Measurements from ENCODE around the gene CYP17A1. TPM values are rescaled to one million over a fixed set of nuclear protein-coding genes. Genes with fewer than 3 reads are reported as not detected.
A peak's percentile ranks its signal among the peaks of the same experiment; 100 is the strongest.

The CYP17A1 gene
- total and polyA plus RNA-seq, 2 experiments from 2014 or later = not detected

GRCh38 chr10:102808380-102808779 lies 28.8 kb downstream of the CYP17A1 start:
- peaks cover 54% of the 10 kb centered on the region for H3K79me2 ChIP-seq (ENCODE audit: insufficient read depth)
- TF ChIP-seq EZH2phosphoT487 (IDR thresholded peaks at IDR 0.05; ENCODE audit: insufficient read depth, low read depth) = no peak
- no peak for TF ChIP-seq EZH2 (IDR thresholded peaks at IDR 0.05; ENCODE audit: insufficient read depth, poor library complexity, severe bottlenecking)
- DNase-seq = no peak
- no peak overlapping the region for H3K4me2 ChIP-seq (ENCODE audit: unreplicated experiment)
- peaks cover 17% of the 10 kb centered on the region; the same call in 1 of the 2 replicates for H3K36me3 ChIP-seq (ENCODE audit: low read depth)
- no peak overlapping the region for H2AFZ ChIP-seq
- WGBS, 2 experiments (ENCODE audit: low coverage in 1 of 2, low lambda C conversion rate in 2 of 2, missing lambda C conversion rate in 2 of 2) = 82 to 86% methylated on average over 4 of the region's 4 CpGs
- H3K9me2 ChIP-seq (ENCODE audit: insufficient read depth) = no peaks in the 10 kb centered on the region
- H3F3A ChIP-seq (ENCODE audit: insufficient read depth) = peaks cover 6% of the 10 kb centered on the region; the same call in 1 of the 2 replicates
- H3K27me3 ChIP-seq (replicated peaks; ENCODE audit: insufficient read depth) = no peaks in the 10 kb centered on the region
- no peaks in the 10 kb centered on the region for H3K9me3 ChIP-seq (ENCODE audit: low read depth)
- H3K9ac ChIP-seq = no peak overlapping the region
- H3K4me1 ChIP-seq (ENCODE audit: insufficient read depth) = peaks cover 7% of the 10 kb centered on the region
- in situ Hi-C loops (cut with MboI) = no loop called here
- H4K20me1 ChIP-seq (ENCODE audit: insufficient read depth) = no peaks in the 10 kb centered on the region
- no peak overlapping the region for H3K4me3 ChIP-seq
- H3K27ac ChIP-seq = no peak overlapping the region

DNA sequence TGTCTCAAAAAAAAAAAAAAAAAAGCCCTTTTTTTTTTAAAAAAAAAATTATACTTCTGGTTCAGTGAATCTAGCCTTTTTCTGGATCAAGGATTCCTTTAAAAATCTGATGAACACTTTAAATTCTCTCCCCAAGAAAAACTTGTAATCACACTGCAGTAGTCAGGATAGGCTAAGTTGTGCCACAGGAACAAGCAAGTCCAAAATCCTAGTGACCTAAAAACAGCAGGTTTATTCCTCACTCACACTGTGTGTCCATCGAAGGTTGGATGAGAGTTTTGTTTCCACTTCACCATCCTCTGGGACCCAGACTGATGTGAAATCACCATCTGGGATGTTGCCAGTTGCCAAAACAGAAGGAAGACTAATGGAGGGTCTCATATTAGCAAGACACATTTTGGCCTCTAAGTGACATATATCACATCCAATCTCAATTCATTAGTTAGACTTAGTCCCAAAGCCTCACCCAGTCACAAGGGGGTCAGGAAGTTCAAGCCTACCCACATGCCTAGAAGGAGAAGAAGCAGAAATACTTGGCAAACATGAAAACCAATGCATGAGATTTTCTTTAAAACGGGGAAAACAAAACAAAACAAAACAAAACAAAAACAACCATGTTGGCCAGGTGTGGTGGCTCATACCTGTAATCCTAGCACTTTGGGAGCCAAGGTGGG lies 32.7 kb downstream of the CYP17A1 start:
- in situ Hi-C loops (cut with MboI) = no loop called here
- Histone ChIP-seq H3K9me2 (ENCODE audit: insufficient read depth) (no peaks in the 10 kb centered on the region), H3F3A (ENCODE audit: insufficient read depth) (peaks cover 18% of the 10 kb centered on the region; the same call in 1 of the 2 replicates), H3K27me3 (replicated peaks; ENCODE audit: insufficient read depth) (no peaks in the 10 kb centered on the region), H3K9me3 (ENCODE audit: low read depth) (no peaks in the 10 kb centered on the region), H4K20me1 (ENCODE audit: insufficient read depth) (no peaks in the 10 kb centered on the region), H3K4me3 (no peak overlapping the region), H3K79me2 (ENCODE audit: insufficient read depth) (peaks cover 49% of the 10 kb centered on the region), H3K36me3 (ENCODE audit: low read depth) (peaks cover 3% of the 10 kb centered on the region; the same call in 1 of the 2 replicates), H3K4me1 (ENCODE audit: insufficient read depth) (peaks cover 20% of the 10 kb centered on the region), H2AFZ (no peak overlapping the region), H3K9ac (no peak overlapping the region), H3K27ac (no peak overlapping the region; the same call in 1 of the 2 replicates), H3K4me2 (ENCODE audit: unreplicated experiment) (no peak overlapping the region)
- 75 to 78% methylated on average over 2 of the region's 2 CpGs for WGBS, 2 experiments (ENCODE audit: low coverage in 1 of 2, low lambda C conversion rate in 2 of 2, missing lambda C conversion rate in 2 of 2)
- no peak for DNase-seq
- no peak for TF ChIP-seq EZH2 (IDR thresholded peaks at IDR 0.05; ENCODE audit: insufficient read depth, poor library complexity, severe bottlenecking)
- no peak for TF ChIP-seq EZH2phosphoT487 (IDR thresholded peaks at IDR 0.05; ENCODE audit: insufficient read depth, low read depth)

DNA sequence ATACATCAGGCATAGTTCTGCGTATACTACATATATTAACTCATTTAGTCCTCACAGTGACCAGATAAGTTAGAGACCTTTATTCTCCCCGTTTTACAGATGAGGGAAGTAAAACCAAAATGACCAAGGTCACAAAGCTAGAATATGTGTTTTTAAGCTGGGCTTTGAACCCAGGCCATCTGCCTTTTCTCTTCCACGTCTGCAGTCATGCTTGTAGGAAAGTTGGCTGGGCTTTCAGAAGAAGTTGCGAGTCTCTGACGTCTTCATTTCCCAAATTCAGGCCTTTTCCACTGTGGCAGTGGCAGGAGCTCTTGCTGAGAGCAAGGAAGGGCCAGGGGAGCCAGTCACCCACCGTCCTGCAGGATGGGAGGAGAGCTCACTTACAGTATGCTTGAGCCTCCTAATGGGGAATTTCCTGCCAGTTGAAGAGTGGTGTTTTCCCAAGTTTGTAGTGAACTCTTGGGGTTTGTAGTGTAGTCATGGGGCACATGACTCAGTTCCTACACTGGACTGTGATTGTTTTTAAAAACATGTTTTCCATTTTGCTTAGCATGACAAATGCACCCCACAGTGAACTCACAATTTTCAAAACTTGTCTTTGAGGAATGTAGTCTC lies 34.2 kb downstream of the CYP17A1 start:
- 21 to 24% methylated on average over 6 of the region's 6 CpGs for WGBS, 2 experiments (ENCODE audit: low coverage in 1 of 2, low lambda C conversion rate in 2 of 2, missing lambda C conversion rate in 2 of 2)
- Histone ChIP-seq H3K4me1 (ENCODE audit: insufficient read depth) (peaks cover 20% of the 10 kb centered on the region), H3K9ac (peak overlapping the region; percentile 62), H4K20me1 (ENCODE audit: insufficient read depth) (no peaks in the 10 kb centered on the region), H3K27ac (peak overlapping the region; percentile 89), H3K9me3 (ENCODE audit: low read depth) (no peaks in the 10 kb centered on the region), H3K36me3 (ENCODE audit: low read depth) (peaks cover 6% of the 10 kb centered on the region; the same call in 1 of the 2 replicates), H3K9me2 (ENCODE audit: insufficient read depth) (no peaks in the 10 kb centered on the region), H3K79me2 (ENCODE audit: insufficient read depth) (peaks cover 41% of the 10 kb centered on the region), H2AFZ (no peak overlapping the region), H3K4me2 (ENCODE audit: unreplicated experiment) (peak overlapping the region; percentile 12), H3F3A (ENCODE audit: insufficient read depth) (peaks cover 18% of the 10 kb centered on the region; the same call in 1 of the 2 replicates), H3K4me3 (no peak overlapping the region), H3K27me3 (replicated peaks; ENCODE audit: insufficient read depth) (no peaks in the 10 kb centered on the region)
- in situ Hi-C loops (cut with MboI) = no loop called here
- peak; percentile 94 for DNase-seq
- TF ChIP-seq EZH2phosphoT487 (IDR thresholded peaks at IDR 0.05; ENCODE audit: insufficient read depth, low read depth) = no peak
- no peak for TF ChIP-seq EZH2 (IDR thresholded peaks at IDR 0.05; ENCODE audit: insufficient read depth, poor library complexity, severe bottlenecking)

GRCh38 chr10:102801978-102802377 lies 35.2 kb downstream of the CYP17A1 start:
- H3K27ac ChIP-seq = 0 out of 2 replicates have a peak overlapping the region, but pooled peaks have one; percentile 89
- peaks cover 40% of the 10 kb centered on the region for H3K79me2 ChIP-seq (ENCODE audit: insufficient read depth)
- peaks cover 6% of the 10 kb centered on the region; the same call in 1 of the 2 replicates for H3K36me3 ChIP-seq (ENCODE audit: low read depth)
- H3K9me3 ChIP-seq (ENCODE audit: low read depth) = no peaks in the 10 kb centered on the region
- no peak overlapping the region for H2AFZ ChIP-seq
- H3F3A ChIP-seq (ENCODE audit: insufficient read depth) = peaks cover 18% of the 10 kb centered on the region; the same call in 1 of the 2 replicates
- in situ Hi-C loops (cut with MboI) = no loop called here
- H4K20me1 ChIP-seq (ENCODE audit: insufficient read depth) = no peaks in the 10 kb centered on the region; the same call in 1 of the 2 replicates
- DNase-seq = no peak
- H3K4me1 ChIP-seq (ENCODE audit: insufficient read depth) = peaks cover 22% of the 10 kb centered on the region
- 70 to 76% methylated on average over 3 of the region's 3 CpGs for WGBS, 2 experiments (ENCODE audit: low coverage in 1 of 2, low lambda C conversion rate in 2 of 2, missing lambda C conversion rate in 2 of 2)
- H3K27me3 ChIP-seq (replicated peaks; ENCODE audit: insufficient read depth) = no peaks in the 10 kb centered on the region
- H3K9me2 ChIP-seq (ENCODE audit: insufficient read depth) = no peaks in the 10 kb centered on the region
- H3K4me2 ChIP-seq (ENCODE audit: unreplicated experiment) = no peak overlapping the region
- no peak for TF ChIP-seq EZH2phosphoT487 (IDR thresholded peaks at IDR 0.05; ENCODE audit: insufficient read depth, low read depth)
- TF ChIP-seq EZH2 (IDR thresholded peaks at IDR 0.05; ENCODE audit: insufficient read depth, poor library complexity, severe bottlenecking) = no peak
- H3K4me3 ChIP-seq = no peak overlapping the region
- no peak overlapping the region for H3K9ac ChIP-seq
